Activated T-cell treated with anti-CD3 and anti-CD28 coated beads, Interleukin-2, amount 50 U/mL, for 72 hours (primary cell): Measurements from ENCODE around the gene NUBP1. TPM values are rescaled to one million over a fixed set of nuclear protein-coding genes. Genes with fewer than 3 reads are reported as not detected.
"Not testable (repeated sequence)": the region's sequence is repeated elsewhere in the genome, so short reads cannot be mapped to it uniquely, and the experiment has no call there.

Experiments
- ATAC-seq, 2 donors: fragments of 150-1000 bp; cut with Tn5 transposase; replicated peaks in 1 of 2; 2 replicates each; pipeline ENCODE4 v1.10.0; 2021; ENCODE audit warnings: moderate library complexity in 2 of 2, mild to moderate bottlenecking in 1 of 2
- DNase-seq, 2 donors: peaks; one replicate each; pipeline ENCODE4 v3.0.0; 2021 to 2022; ENCODE audit warnings: mixed read lengths in 1 of 2
- H3K27ac Mint-ChIP-seq: one replicate; pipeline ENCODE4 v1.8.0; 2022; ENCODE audit warnings: mild to moderate bottlenecking, moderate library complexity, mixed read lengths
- H3K27me3 Mint-ChIP-seq: one replicate; pipeline ENCODE4 v1.8.0; 2022; ENCODE audit warnings: low read depth, mixed read lengths
- H3K36me3 Mint-ChIP-seq, 2 donors: one replicate each; pipeline ENCODE4 v1.8.0; 2022; ENCODE audit warnings: mixed read lengths in 2 of 2, mild to moderate bottlenecking in 1 of 2; ENCODE audit not compliant: insufficient read depth in 2 of 2
- H3K4me1 Mint-ChIP-seq: one replicate; pipeline ENCODE4 v1.8.0; 2022; ENCODE audit warnings: low read depth, mixed read lengths
- H3K4me3 Mint-ChIP-seq, 2 donors: one replicate each; pipeline ENCODE4 v1.8.0; 2022; ENCODE audit warnings: mild to moderate bottlenecking in 2 of 2, mixed read lengths in 2 of 2, moderate library complexity in 2 of 2
- H3K9me3 Mint-ChIP-seq, 2 donors: one replicate each; pipeline ENCODE4 v1.8.0; 2022; ENCODE audit warnings: mixed read lengths in 2 of 2
- total RNA-seq, 2 donors: library from RNA; stranded (reverse); gene quantifications; one replicate each; pipeline ENCODE4 v1.2.3, GENCODE V29; 2022

The NUBP1 gene
- total RNA-seq, 2 donors from 2014 or later, result 22.4 to 24.9 TPM

DNA sequence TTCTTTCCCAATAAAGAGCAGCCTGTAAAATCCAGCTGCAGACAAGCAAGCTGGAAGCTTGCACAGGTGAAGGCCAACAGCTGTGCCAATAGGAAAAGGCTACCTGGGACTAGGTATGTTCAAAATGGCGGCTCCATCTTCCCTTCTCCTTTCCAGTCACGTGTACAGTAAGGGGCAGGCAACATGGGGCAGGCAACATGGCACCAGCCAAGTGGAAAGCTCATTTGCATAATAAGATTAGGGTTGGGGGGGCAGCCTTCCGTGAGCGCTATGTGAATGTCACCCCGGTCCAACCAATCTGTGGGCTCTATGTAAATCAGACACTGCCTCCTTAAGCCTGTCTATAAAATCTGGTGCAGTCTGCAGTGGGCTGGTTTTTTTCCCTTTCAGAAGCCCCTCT lies 43.7 kb downstream of the NUBP1 start:
- H3K36me3 Mint-ChIP-seq, result no peaks in the 10 kb centered on the region
- H3K9me3 Mint-ChIP-seq, result peaks cover 0 to 3% of the 10 kb centered on the region in 2 donors
- no peak for ATAC-seq
- no peak for DNase-seq
- H3K4me1 Mint-ChIP-seq, result no peaks in the 10 kb centered on the region
- peaks cover 10% of the 10 kb centered on the region for H3K27me3 Mint-ChIP-seq
- no peak overlapping the region for H3K27ac Mint-ChIP-seq
- no peak overlapping the region for H3K4me3 Mint-ChIP-seq

DNA sequence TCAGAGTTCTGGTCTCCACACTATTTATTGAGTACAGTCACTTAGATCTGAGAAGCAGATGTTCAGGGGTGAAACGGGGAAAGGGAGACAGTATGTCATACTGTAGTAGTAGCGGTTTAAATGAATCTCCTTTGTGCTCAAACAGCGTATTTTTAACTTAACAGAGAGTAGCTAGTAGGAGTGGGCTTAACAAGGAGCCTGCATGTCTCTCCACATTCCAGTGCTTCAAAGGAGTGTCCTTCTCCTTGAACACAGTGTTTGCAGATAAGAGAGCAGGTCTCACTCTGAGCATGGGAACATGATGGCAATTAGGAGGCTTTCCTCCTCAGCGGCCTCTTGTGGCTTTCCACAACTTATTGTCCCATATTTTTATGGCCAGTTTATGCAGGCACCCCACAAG lies 45.0 kb downstream of the NUBP1 start:
- not testable (repeated sequence) for DNase-seq, ATAC-seq, H3K4me3 Mint-ChIP-seq, H3K9me3 Mint-ChIP-seq, H3K36me3 Mint-ChIP-seq, H3K4me1 Mint-ChIP-seq, H3K27ac Mint-ChIP-seq
- peaks cover 10% of the 10 kb centered on the region for H3K27me3 Mint-ChIP-seq

DNA sequence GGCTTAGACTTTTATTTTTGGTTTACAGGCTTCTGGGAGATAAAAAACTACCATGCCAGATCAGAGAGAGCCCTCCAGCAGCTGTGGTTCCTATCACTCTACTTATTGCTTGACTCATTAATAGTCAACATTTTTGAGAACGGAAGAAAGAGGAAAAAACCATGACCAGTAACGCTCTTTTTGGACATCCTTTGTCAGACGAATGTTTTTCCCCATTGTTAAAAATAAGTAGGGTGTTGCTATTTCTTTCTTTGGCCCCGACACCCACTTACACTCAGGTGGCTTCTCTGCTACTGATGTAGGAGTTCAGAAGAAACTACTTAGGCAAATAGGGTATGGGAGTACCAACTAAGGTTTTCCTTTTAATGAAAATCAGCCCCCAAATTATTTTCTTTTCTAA lies 47.4 kb downstream of the NUBP1 start:
- Mint-ChIP-seq H3K27me3 (peaks cover 3% of the 10 kb centered on the region), H3K9me3 (peaks cover 0 to 3% of the 10 kb centered on the region in 2 donors), H3K27ac (no peak overlapping the region), H3K36me3 (no peaks in the 10 kb centered on the region), H3K4me1 (no peaks in the 10 kb centered on the region), H3K4me3 (no peak overlapping the region)
- DNase-seq (no peak), ATAC-seq (no peak)

DNA sequence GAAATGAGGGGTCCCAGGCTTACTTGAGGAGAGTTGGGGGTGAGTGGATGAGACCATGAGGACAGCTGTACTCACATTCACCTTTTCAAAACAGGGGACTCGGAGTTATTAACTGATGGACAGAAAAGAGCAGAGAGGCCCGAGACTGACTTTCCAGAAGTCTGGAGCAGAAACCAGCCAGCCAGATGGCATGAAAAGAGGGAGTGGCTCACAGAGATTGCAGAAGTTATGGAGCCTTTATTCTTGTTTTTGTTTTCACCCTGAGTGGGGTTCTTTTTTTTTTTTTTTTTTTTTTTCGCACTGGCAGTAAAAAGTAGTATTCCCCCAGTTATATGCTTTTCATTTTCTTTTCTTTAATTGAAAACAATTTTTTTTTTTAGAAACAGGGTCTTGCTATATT lies 56.1 kb downstream of the NUBP1 start:
- H3K4me1 Mint-ChIP-seq, result no peaks in the 10 kb centered on the region

DNA sequence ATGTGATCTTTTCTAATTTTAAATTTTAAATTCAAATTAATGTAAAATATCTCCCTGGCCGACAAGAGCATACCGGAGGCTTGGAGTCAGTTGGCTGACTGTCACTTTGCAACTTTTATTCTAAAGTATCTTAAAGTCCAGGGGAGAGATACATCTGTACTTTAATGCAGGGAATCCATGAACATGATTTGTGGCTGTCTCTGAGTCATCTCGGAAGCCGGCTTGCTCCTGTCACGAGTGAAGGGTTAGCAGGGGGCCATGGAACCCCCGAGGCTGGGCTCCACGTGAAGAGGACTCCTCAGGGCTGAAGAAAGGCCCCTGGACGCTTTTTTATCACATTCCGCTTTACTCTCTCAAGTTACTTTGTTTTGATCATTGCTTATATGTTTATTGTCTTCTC lies 61.7 kb downstream of the NUBP1 start:
- Mint-ChIP-seq H3K4me3 (no peak overlapping the region), H3K4me1 (peaks cover 5% of the 10 kb centered on the region), H3K27ac (no peak overlapping the region), H3K9me3 (peaks cover 0 to 2% of the 10 kb centered on the region in 2 donors), H3K36me3 (no peaks in the 10 kb centered on the region), H3K27me3 (peaks cover 23% of the 10 kb centered on the region)
- DNase-seq (no peak), ATAC-seq (no peak)

More for the DNA sequence above, 56.1 kb downstream of the NUBP1 start:
- Mint-ChIP-seq H3K36me3 (no peaks in the 10 kb centered on the region), H3K4me3 (no peak overlapping the region), H3K9me3 (no peaks in the 10 kb centered on the region), H3K27ac (no peak overlapping the region), H3K27me3 (no peaks in the 10 kb centered on the region)
- ATAC-seq (no peak), DNase-seq (no peak)

DNA sequence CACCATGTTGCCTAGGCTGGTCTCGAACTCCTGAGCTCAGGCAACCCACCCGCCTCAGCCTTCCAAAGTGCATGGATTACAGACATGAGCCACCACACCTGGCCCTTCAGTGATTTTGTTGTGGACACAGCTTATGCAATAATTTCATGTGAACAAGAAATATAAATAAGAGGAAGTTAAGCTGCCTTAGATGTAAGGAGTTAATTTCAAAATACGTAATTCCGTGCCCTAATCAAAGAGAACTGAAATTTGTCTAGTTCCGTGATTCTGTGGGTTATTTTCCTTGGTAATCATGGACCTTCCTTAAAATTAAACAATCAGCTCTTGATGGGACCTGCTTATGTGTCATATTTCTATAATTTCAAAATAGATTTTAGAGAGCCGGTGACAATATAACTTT lies 63.1 kb downstream of the NUBP1 start:
- ATAC-seq (no peak), DNase-seq (no peak)
- H3K4me1 Mint-ChIP-seq, result peaks cover 7% of the 10 kb centered on the region
- H3K36me3 Mint-ChIP-seq, result no peaks in the 10 kb centered on the region
- peaks cover 0 to 2% of the 10 kb centered on the region in 2 donors for H3K9me3 Mint-ChIP-seq
- no peak overlapping the region for H3K27ac Mint-ChIP-seq
- peaks cover 23% of the 10 kb centered on the region for H3K27me3 Mint-ChIP-seq
- H3K4me3 Mint-ChIP-seq, result no peak overlapping the region

DNA sequence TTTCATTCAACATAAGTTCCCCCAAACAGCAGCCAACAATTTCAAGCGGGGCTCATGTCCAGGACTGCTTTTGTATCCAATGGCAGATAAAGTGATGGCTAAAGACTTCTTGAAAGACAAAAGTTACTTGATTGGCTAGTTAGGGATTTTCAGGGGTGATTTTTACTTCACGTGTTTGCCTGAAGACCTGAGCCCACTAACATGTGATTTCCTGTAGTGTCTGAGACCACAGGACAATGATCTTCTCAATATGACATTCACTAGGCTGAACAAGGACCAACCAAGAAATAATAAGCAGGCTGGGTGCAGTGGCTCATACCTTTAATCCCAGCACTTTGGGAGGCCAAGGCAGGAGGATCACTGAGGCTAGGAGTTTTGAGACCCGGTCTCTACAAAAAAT lies 64.6 kb downstream of the NUBP1 start:
- Mint-ChIP-seq H3K27ac (no peak overlapping the region), H3K27me3 (peaks cover 23% of the 10 kb centered on the region), H3K4me1 (peaks cover 22% of the 10 kb centered on the region), H3K4me3 (no peak overlapping the region), H3K9me3 (peaks cover 0 to 2% of the 10 kb centered on the region in 2 donors), H3K36me3 (no peaks in the 10 kb centered on the region)
- DNase-seq (no peak), ATAC-seq (no peak)

DNA sequence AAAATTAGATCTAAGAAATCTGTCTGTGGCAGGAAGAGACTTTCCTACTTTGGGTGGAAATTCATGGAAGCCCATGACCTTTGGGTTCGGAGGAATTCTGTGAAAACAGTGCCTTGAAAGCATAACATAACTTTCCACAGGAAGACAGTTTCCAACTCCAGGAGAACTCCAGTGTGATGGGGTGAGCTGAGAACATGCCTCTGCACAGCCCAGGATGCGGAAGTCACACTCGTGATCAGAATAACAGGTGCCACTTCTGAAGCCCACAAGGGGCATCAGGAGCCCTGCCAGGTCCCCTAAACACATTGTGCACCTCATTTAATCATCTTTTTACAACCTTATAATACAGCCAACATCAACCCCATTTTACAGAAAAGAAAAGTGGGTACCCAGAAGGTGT lies 65.2 kb downstream of the NUBP1 start:
- H3K4me3 Mint-ChIP-seq, result no peak overlapping the region
- no peak for ATAC-seq
- H3K36me3 Mint-ChIP-seq, result no peaks in the 10 kb centered on the region
- H3K27ac Mint-ChIP-seq, result no peak overlapping the region
- H3K4me1 Mint-ChIP-seq, result peaks cover 24% of the 10 kb centered on the region
- peaks cover 0 to 2% of the 10 kb centered on the region in 2 donors for H3K9me3 Mint-ChIP-seq
- no peak for DNase-seq
- H3K27me3 Mint-ChIP-seq, result peaks cover 23% of the 10 kb centered on the region

DNA sequence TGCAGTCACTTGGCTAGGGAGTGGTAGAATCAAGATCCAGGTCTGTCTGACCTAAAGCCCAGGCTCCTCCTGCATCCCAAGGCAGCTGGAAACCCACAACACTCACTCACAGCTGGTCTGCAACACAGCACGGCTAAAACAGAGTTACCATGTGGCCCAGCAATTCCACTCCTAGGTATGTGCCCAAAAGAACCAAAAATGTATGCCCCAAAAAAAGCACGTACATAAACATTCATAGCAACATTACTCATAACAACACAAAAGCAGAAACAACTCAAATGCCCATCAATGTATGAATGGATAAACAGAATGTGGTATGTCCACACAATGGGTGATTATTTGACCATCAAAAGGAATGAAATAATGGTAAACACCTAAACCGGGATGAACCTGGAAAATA lies 66.1 kb downstream of the NUBP1 start:
- Mint-ChIP-seq H3K27me3 (peaks cover 25% of the 10 kb centered on the region), H3K4me1 (peaks cover 24% of the 10 kb centered on the region), H3K9me3 (peaks cover 0 to 2% of the 10 kb centered on the region in 2 donors), H3K4me3 (no peak overlapping the region), H3K27ac (no peak overlapping the region), H3K36me3 (no peaks in the 10 kb centered on the region)
- DNase-seq, result no peak
- no peak for ATAC-seq

DNA sequence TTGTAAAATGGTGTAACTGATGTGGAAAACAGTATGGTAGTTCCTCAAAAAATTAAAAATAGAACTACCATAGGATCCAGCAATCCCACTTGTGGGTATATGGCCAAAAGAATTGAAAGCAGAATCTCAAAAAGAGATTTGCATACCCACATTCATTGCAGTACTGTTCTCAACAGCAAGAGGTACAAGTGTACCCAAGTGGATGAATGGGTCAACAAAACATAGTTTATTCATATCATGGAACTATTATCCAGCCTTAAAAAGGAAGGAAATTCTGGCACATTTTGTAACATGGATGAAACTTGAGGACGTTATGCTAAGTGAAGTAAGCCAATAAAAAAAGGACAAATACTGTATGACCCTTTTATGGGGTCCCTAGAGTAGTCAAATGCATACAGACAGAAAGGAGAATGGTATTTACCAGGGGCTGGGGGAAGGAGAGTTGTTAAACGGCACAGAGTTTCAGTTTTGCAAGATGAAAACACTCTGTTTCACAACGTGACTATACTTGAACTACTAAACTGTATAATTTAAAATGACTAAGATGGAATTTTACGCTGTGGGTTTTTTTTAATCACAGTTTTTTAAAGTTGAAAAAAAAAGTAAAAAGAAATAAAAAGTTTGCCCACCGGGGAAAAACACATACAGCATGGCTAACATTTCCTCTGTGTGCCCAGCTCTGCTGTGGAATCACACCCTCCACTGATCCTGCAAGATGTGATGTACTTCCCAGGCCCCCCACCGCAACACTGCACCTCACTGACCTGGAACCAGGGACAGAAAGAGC lies 68.9 kb downstream of the NUBP1 start:
- H3K4me1 Mint-ChIP-seq, result peaks cover 24% of the 10 kb centered on the region
- peak overlapping the region; percentile 11 to 49 for H3K4me3 Mint-ChIP-seq
- H3K27ac Mint-ChIP-seq, result peak overlapping the region; percentile 66
- H3K36me3 Mint-ChIP-seq, result no peaks in the 10 kb centered on the region
- ATAC-seq (peak; percentile 91 to 95), DNase-seq (peak; percentile 8 to 21)
- peaks cover 20% of the 10 kb centered on the region for H3K27me3 Mint-ChIP-seq
- peaks cover 0 to 2% of the 10 kb centered on the region in 2 donors for H3K9me3 Mint-ChIP-seq

DNA sequence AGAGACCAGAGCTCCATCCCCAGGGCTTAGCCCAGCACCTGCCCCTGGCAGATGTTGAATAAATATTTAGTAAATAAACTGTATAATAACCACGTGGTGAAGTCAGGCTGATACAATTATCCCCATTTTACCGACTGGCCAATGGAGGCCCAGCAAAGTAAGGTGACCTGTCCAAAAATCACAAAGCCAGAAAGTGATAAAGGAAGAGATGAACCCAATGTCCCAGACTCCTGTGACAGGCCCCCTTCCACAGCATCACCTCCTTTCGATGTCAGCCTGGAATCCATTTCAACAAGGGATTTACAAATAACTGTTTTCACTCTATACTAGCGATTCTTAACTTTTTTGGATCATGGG lies 69.4 kb downstream of the NUBP1 start:
- Mint-ChIP-seq H3K9me3 (peaks cover 0 to 2% of the 10 kb centered on the region in 2 donors), H3K4me3 (peak overlapping the region in 1 of 2 donors; percentile 49), H3K27ac (peak overlapping the region; percentile 66), H3K36me3 (no peaks in the 10 kb centered on the region), H3K4me1 (peaks cover 24% of the 10 kb centered on the region), H3K27me3 (peaks cover 20% of the 10 kb centered on the region)
- ATAC-seq (no peak), DNase-seq (no peak)

DNA sequence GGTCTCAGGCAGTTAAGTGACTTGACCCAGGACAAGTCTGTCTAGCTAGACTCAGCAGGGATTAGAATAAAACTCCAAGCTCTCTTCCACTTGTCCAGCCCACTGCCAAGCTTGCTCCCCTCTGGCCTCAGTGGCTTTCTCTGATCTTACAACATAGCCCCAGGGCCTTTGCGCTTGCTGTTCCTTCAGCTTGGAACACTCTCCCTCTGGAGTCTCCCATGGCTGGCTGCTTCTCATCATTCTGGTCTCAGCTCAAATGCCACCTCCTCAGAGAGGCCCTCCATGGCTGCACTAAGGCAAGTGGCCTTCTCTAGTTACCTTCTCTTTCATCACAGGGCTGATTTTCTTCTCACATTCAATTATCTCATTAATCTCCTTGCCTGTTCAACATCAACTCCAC lies 73.9 kb downstream of the NUBP1 start:
- DNase-seq, result no peak
- Mint-ChIP-seq H3K36me3 (no peaks in the 10 kb centered on the region), H3K9me3 (no peaks in the 10 kb centered on the region), H3K27me3 (peaks cover 16% of the 10 kb centered on the region), H3K4me3 (no peak overlapping the region), H3K4me1 (peaks cover 14% of the 10 kb centered on the region), H3K27ac (no peak overlapping the region)
- no peak for ATAC-seq

DNA sequence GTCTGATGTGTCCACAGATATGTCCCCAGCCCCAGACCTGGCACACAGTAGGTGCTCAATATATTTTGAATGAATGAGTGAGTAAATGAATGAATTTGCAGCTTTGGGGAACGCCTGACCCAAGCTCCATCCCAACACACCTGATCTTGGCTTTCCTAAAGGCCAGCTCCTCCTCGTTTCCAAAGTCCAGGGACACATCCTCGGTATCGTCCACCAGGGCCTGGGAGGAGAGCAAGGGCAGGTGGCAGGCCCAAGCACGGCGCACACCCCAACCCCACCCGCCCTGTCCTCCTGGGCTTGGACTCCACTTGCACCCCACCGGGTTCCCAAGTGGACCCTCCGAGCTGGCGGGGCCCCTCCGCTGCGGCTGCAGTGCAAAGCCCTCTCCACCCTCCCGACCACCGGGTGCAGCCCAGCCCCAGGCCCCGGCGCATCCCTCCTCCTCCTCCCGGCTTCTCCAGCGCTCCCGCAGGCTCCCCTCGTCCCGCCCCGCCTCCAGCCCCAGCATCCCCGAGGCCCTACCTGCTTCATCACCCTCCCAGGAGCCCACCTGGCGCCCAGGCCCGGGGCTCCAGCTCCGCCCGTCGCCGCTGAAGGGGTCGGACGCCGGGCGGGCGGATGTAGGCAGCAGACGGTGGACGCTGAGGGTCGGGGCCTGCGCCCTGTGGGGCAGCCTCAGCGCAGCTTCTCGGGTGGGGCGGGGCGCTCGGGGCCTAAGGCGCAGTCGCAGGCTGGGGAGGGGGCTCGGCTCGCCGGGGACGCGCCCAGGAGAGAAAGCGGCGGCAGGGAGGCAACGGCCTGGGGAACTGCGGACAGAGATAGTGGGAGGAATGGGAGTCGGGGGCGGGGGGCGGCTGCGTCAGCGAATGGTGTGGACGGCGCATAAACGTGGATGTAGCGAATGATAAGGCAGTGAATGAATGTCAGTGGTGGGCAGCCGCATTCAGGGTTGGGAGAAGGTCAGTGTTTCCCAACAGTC lies 74.6 kb downstream of the NUBP1 start, which contains the start of gene TVP23A:
Gene TVP23A (minus strand): TSS at position 832 of the 979 bp plus-strand sequence. CDS start 301 bp downstream, at position 531.
- Mint-ChIP-seq H3K9me3 (no peaks in the 10 kb centered on the region), H3K4me3 (no peak within 1 kb of the TSS), H3K36me3 (no peaks in the 10 kb centered on the region), H3K27ac (no peak within 1 kb of the TSS), H3K4me1 (peaks cover 6% of the 10 kb centered on the region), H3K27me3 (peaks cover 16% of the 10 kb centered on the region)
- DNase-seq (no peak), ATAC-seq (no peak)
